Breast epithelium (tissue), 4 donors: ENCODE data around the gene ALOX5. TPM values are rescaled to one million over a fixed set of nuclear protein-coding genes. Genes with fewer than 3 reads are reported as not detected.

Experiments used
- DNase-seq, 2 donors: peaks; one replicate each; pipeline ENCODE4 v3.0.0-alpha.2; 2019; ENCODE audit warnings: low spot score in 2 of 2
- H3K27ac ChIP-seq, 2 donors: fragments of 200-600 bp; sonication (generic) in 1 of 2; one replicate each; pipeline ENCODE4 v1.5.1; 2016 to 2019; ENCODE audit warnings: mild to moderate bottlenecking in 1 of 2
- H3K27me3 ChIP-seq, 2 donors: fragments of 200-600 bp; sonication (generic) in 1 of 2; one replicate each; pipeline versions ENCODE4 v1.5.1 to v1.6.0; 2017 to 2019; ENCODE audit warnings: control low read depth in 1 of 2, mild to moderate bottlenecking in 1 of 2
- H3K36me3 ChIP-seq: fragments of 200-600 bp; one replicate; pipeline ENCODE4 v1.5.1; 2019
- H3K4me1 ChIP-seq, 2 donors: fragments of 200-600 bp; sonication (generic); one replicate each; pipeline ENCODE4 v1.5.1; 2016 to 2019; ENCODE audit warnings: control low read depth in 1 of 2
- H3K4me3 ChIP-seq, 3 donors: fragments of 200-600 bp; sonication (generic); 1 replicate in 2 of 3; 2 replicates in 1 of 3; pipeline ENCODE4 v1.5.1; 2016 to 2019; ENCODE audit warnings: mild to moderate bottlenecking in 3 of 3, moderate library complexity in 2 of 3
- H3K9me3 ChIP-seq, 2 donors: fragments of 200-600 bp; sonication (generic) in 1 of 2; one replicate each; pipeline ENCODE4 v1.5.1; 2016 to 2019; ENCODE audit warnings: control low read depth in 1 of 2
- POLR2A ChIP-seq: fragments of 450-650 bp; IDR thresholded peaks from one replicate; pipeline ENCODE4 v1.6.1; 2016; ENCODE audit warnings: antibody characterized with exemption, mild to moderate bottlenecking, moderate library complexity
- POLR2AphosphoS5 ChIP-seq, 3 donors: sonication (generic); formaldehyde crosslinking; IDR thresholded peaks; one replicate each; pipeline ENCODE4 v1.6.1; 2017; ENCODE audit warnings: antibody characterized with exemption in 3 of 3
- intact Hi-C: fragments of 100-400 bp; cut with DNase I; formaldehyde crosslinking; loops from one replicate; pipeline ENCODE4 v1.15.1; 2023; ENCODE audit warnings: low total_unique reads
- total RNA-seq, 3 donors: library from RNA; depleted of rRNA; stranded (reverse); fragments of >200 nt; gene quantifications; one replicate each; pipeline ENCODE4 v1.1.0, GENCODE V29; 2016
- TF ChIP-seq, protein P1 (sequence below), 3 donors: fragments of 450-650 bp; IDR thresholded peaks; one replicate each; pipeline ENCODE4 v1.5.1; 2016 to 2017; ENCODE audit warnings: antibody characterized with exemption in 3 of 3, mild to moderate bottlenecking in 3 of 3, moderate library complexity in 3 of 3

Gene ALOX5
- total RNA-seq, 3 donors from 2014 or later: 33.4 to 67.5 (median 49.0) TPM

- Histone ChIP-seq H3K9me3 (no peaks in the 10 kb centered on the region), H3K27me3 (peaks cover 0 to 4% of the 10 kb centered on the region in 2 donors), H3K4me3 (no peak overlapping the region), H3K36me3 (no peaks in the 10 kb centered on the region), H3K4me1 (no peaks in the 10 kb centered on the region), H3K27ac (no peak overlapping the region)
- TF ChIP-seq POLR2A: no peak
- TF ChIP-seq, protein P1, sequence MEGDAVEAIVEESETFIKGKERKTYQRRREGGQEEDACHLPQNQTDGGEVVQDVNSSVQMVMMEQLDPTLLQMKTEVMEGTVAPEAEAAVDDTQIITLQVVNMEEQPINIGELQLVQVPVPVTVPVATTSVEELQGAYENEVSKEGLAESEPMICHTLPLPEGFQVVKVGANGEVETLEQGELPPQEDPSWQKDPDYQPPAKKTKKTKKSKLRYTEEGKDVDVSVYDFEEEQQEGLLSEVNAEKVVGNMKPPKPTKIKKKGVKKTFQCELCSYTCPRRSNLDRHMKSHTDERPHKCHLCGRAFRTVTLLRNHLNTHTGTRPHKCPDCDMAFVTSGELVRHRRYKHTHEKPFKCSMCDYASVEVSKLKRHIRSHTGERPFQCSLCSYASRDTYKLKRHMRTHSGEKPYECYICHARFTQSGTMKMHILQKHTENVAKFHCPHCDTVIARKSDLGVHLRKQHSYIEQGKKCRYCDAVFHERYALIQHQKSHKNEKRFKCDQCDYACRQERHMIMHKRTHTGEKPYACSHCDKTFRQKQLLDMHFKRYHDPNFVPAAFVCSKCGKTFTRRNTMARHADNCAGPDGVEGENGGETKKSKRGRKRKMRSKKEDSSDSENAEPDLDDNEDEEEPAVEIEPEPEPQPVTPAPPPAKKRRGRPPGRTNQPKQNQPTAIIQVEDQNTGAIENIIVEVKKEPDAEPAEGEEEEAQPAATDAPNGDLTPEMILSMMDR (IDR thresholded peaks at IDR 0.05): no peak
- TF ChIP-seq POLR2AphosphoS5 (IDR thresholded peaks at IDR 0.05): no peak
- no peak for DNase-seq
- intact Hi-C loops: no loop called here
These were observed 51.9 kb downstream of the ALOX5 start for GRCh38 chr10:45425621-45426563.

DNA sequence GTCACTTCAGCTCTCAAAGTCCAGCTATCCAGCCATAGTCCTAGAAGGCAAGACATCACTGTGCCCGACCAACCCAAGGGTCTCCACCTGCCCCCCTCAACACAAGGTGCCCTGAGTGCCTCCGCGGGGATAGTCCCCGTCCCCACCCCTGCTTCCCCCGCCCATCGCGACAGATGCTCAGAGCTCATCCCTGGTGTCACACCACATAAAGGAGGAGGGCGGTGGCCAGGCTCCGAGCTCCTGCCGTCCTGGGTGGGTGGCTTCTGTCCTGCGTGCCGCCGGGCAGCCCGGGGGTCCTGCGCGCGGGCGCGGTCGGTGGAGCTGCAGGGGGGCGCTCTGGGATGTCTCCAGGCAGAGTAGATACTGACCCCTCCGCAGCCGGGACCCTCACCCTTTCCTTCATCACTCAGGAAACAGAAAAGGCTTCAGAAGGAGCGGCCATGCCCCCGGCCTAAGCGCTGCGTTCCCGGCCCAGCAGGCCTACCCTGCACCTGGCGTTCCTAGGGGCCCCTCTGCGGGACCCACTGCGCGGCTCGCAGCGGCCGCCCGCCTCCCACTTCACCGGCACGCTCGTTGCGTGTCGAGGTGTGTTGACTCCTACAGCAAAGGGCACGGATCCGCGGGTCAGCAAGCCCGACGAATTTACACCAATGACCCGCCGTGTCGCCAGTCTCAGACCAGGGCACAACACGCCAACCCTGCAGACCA, 53.4 kb downstream of the ALOX5 start:
- Histone ChIP-seq H3K27ac (no peak overlapping the region), H3K27me3 (peaks cover 0 to 4% of the 10 kb centered on the region in 2 donors), H3K4me3 (peak overlapping the region in 1 of 3 donors; percentile 26), H3K36me3 (no peaks in the 10 kb centered on the region), H3K4me1 (no peaks in the 10 kb centered on the region), H3K9me3 (no peaks in the 10 kb centered on the region)
- intact Hi-C loops: no loop called here
- DNase-seq: no peak
- TF ChIP-seq POLR2A (no peak), POLR2AphosphoS5 (IDR thresholded peaks at IDR 0.05) (no peak)
- TF ChIP-seq, protein P1 (IDR thresholded peaks at IDR 0.05): no peak

- intact Hi-C loops: no loop called here
- no peak overlapping the region for H3K27ac ChIP-seq
- peaks cover 0 to 4% of the 10 kb centered on the region in 2 donors for H3K27me3 ChIP-seq
- DNase-seq: no peak
- no peaks in the 10 kb centered on the region for H3K36me3 ChIP-seq
- TF ChIP-seq POLR2AphosphoS5 (IDR thresholded peaks at IDR 0.05) (no peak), POLR2A (no peak)
- TF ChIP-seq, protein P1 (IDR thresholded peaks at IDR 0.05): no peak
- no peaks in the 10 kb centered on the region for H3K9me3 ChIP-seq
- H3K4me1 ChIP-seq: no peaks in the 10 kb centered on the region
- peak overlapping the region in 1 of 3 donors; percentile 26 for H3K4me3 ChIP-seq
These were observed 54.0 kb downstream of the ALOX5 start for GRCh38 chr10:45427970-45428366.

- TF ChIP-seq POLR2A: no peak
- TF ChIP-seq POLR2AphosphoS5 (IDR thresholded peaks at IDR 0.05): no peak
- TF ChIP-seq, protein P1 (IDR thresholded peaks at IDR 0.05): no peak
- DNase-seq: no peak
These were observed 54.8 kb downstream of the ALOX5 start for GRCh38 chr10:45428611-45429510.

More at GRCh38 chr10:45428611-45429510, 54.8 kb downstream of the ALOX5 start:
- H3K36me3 ChIP-seq: no peaks in the 10 kb centered on the region
- no peaks in the 10 kb centered on the region for H3K4me1 ChIP-seq
- H3K9me3 ChIP-seq: no peaks in the 10 kb centered on the region
- intact Hi-C loops: no loop called here
- H3K27ac ChIP-seq: no peak overlapping the region
- H3K27me3 ChIP-seq: peaks cover 0 to 4% of the 10 kb centered on the region in 2 donors
- no peak overlapping the region for H3K4me3 ChIP-seq
